Osteoblast (primary cell): ENCODE results near the gene MTHFD2L. TPM values are rescaled to one million over a fixed set of nuclear protein-coding genes. Genes with fewer than 3 reads are reported as not detected.

Experiments used
- DNase-seq: peaks from one replicate; pipeline ENCODE4 v3.0.0; 2011; ENCODE audit warnings: low spot score, mixed read lengths; ENCODE audit not compliant: insufficient read length; ENCODE audit errors: missing footprints
- H2AFZ ChIP-seq: 2 replicates; pipeline ENCODE4 v1.6.0; 2011; ENCODE audit warnings: mild to moderate bottlenecking, low read length
- H3K27ac ChIP-seq: 2 replicates; pipeline ENCODE4 v1.5.1; 2011; ENCODE audit warnings: mild to moderate bottlenecking, low read depth, low read length, moderate library complexity
- H3K27me3 ChIP-seq: 2 replicates; pipeline ENCODE4 v1.6.0; 2012; ENCODE audit warnings: mild to moderate bottlenecking, control low read depth, inconsistent platforms, low read length, moderate library complexity; ENCODE audit not compliant: insufficient read depth
- H3K36me3 ChIP-seq: 2 replicates; pipeline ENCODE4 v1.5.1; 2011; ENCODE audit warnings: mild to moderate bottlenecking, low read length, control low read depth, moderate library complexity; ENCODE audit not compliant: insufficient read depth
- H3K4me1 ChIP-seq: 2 replicates; pipeline ENCODE4 v1.5.1; 2011; ENCODE audit warnings: mild to moderate bottlenecking, low read length, control low read depth, moderate library complexity; ENCODE audit not compliant: insufficient read depth
- H3K4me2 ChIP-seq: 2 replicates; pipeline ENCODE4 v1.6.0; 2011; ENCODE audit warnings: mild to moderate bottlenecking, low read length; ENCODE audit not compliant: insufficient read depth
- H3K4me3 ChIP-seq: fragments of 200-600 bp; sonication (generic); 3 replicates; pipeline ENCODE4 v1.5.1; 2012; ENCODE audit warnings: mild to moderate bottlenecking, low read length, inconsistent platforms; ENCODE audit not compliant: insufficient read depth
- H3K79me2 ChIP-seq: 2 replicates; pipeline ENCODE4 v1.6.0; 2012; ENCODE audit warnings: mild to moderate bottlenecking, low read length, control low read depth, inconsistent platforms; ENCODE audit not compliant: insufficient read depth
- H3K9me3 ChIP-seq: 2 replicates; pipeline ENCODE4 v1.5.1; 2011; ENCODE audit warnings: low read depth, low read length, control low read depth
- H4K20me1 ChIP-seq: 2 replicates; pipeline ENCODE4 v1.6.0; 2012; ENCODE audit warnings: mild to moderate bottlenecking, low read length, control low read depth; ENCODE audit not compliant: insufficient read depth
- total RNA-seq: library from RNA; depleted of rRNA; stranded (reverse); fragments of >200 nt; gene quantifications from 2 replicates; pipeline ENCODE4 v1.2.3, GENCODE V29; 2012
- TF ChIP-seq, protein P1 (sequence below): IDR thresholded peaks from 2 replicates; pipeline ENCODE4 v1.5.1; 2011; ENCODE audit warnings: mild to moderate bottlenecking, low read depth, low read length, moderate library complexity; ENCODE audit errors: extremely low read depth

MTHFD2L gene
- total RNA-seq, 1 donor: 13.0 TPM

DNA sequence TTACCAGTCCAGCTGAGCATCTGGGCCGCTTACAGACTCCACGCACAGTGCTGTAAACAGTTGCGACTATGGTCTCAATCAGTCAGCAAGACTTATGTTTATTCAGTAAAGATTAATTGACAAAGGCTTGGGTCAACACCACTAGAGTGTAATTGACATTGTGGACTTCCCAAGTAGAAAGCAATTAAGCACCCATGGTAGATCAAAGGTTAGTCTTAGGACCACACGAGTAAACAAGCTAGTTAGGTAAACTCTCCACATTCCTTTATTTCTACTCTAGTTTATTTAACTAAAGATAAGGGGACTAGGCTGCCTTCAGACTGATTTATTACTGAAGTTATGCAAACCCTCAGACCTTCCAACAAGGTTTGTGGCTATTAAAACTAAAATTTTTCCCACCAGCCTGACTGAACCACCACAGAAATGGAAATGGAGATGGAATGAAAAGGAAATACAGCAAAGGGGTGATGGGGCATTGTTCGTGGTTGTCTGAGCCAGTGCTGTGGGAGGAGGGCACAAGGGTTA, 44.2 kb downstream of the MTHFD2L start:
- Histone ChIP-seq H3K27me3 (no peaks in the 10 kb centered on the region), H3K4me3 (no peak overlapping the region), H3K36me3 (no peaks in the 10 kb centered on the region), H4K20me1 (no peaks in the 10 kb centered on the region), H3K79me2 (no peaks in the 10 kb centered on the region), H2AFZ (no peak overlapping the region), H3K9me3 (no peaks in the 10 kb centered on the region), H3K4me2 (no peak overlapping the region), H3K4me1 (peaks cover 20% of the 10 kb centered on the region), H3K27ac (no peak overlapping the region)
- TF ChIP-seq, protein P1, sequence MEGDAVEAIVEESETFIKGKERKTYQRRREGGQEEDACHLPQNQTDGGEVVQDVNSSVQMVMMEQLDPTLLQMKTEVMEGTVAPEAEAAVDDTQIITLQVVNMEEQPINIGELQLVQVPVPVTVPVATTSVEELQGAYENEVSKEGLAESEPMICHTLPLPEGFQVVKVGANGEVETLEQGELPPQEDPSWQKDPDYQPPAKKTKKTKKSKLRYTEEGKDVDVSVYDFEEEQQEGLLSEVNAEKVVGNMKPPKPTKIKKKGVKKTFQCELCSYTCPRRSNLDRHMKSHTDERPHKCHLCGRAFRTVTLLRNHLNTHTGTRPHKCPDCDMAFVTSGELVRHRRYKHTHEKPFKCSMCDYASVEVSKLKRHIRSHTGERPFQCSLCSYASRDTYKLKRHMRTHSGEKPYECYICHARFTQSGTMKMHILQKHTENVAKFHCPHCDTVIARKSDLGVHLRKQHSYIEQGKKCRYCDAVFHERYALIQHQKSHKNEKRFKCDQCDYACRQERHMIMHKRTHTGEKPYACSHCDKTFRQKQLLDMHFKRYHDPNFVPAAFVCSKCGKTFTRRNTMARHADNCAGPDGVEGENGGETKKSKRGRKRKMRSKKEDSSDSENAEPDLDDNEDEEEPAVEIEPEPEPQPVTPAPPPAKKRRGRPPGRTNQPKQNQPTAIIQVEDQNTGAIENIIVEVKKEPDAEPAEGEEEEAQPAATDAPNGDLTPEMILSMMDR: no peak
- DNase-seq: no peak

GRCh38 chr4:74203467-74203866, 45.5 kb downstream of the MTHFD2L start:
- Histone ChIP-seq H3K27me3 (no peaks in the 10 kb centered on the region), H2AFZ (no peak overlapping the region), H4K20me1 (no peaks in the 10 kb centered on the region), H3K79me2 (no peaks in the 10 kb centered on the region), H3K27ac (no peak overlapping the region), H3K4me3 (no peak overlapping the region), H3K9me3 (no peaks in the 10 kb centered on the region), H3K4me2 (no peak overlapping the region), H3K36me3 (no peaks in the 10 kb centered on the region), H3K4me1 (peaks cover 31% of the 10 kb centered on the region)
- no peak for DNase-seq
- TF ChIP-seq, protein P1: no peak

- H3K36me3 ChIP-seq: no peaks in the 10 kb centered on the region
- peak overlapping the region; percentile 94 for H3K27ac ChIP-seq
- no peaks in the 10 kb centered on the region for H3K79me2 ChIP-seq
- H3K9me3 ChIP-seq: no peaks in the 10 kb centered on the region
- no peak overlapping the region for H2AFZ ChIP-seq
- no peak for DNase-seq
- peaks cover 31% of the 10 kb centered on the region for H3K4me1 ChIP-seq
- H4K20me1 ChIP-seq: no peaks in the 10 kb centered on the region
- no peak overlapping the region for H3K4me2 ChIP-seq
- TF ChIP-seq, protein P1: no peak
- no peaks in the 10 kb centered on the region for H3K27me3 ChIP-seq
- H3K4me3 ChIP-seq: no peak overlapping the region
These were observed 47.1 kb downstream of the MTHFD2L start for GRCh38 chr4:74205046-74205445.

DNA sequence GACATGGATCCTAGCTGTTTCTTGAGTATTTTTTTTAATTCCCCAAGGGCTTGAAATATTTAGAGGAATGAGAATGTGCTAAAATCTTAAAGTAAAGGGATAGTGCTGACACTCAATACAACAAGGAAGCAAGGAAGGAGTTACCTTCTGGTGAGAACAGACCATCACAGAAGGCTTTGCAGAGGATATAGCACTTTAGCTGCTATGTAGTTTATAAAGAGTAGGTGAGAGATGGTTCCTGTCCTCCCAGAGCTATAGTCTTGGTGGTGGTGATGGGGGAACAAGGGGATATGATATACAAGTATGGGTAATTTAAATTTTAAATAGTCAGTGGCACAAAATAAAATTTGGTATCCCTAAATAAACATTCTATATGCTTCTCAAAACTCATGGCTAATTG, 47.6 kb downstream of the MTHFD2L start:
- Histone ChIP-seq H3K9me3 (no peaks in the 10 kb centered on the region), H3K36me3 (no peaks in the 10 kb centered on the region), H3K79me2 (no peaks in the 10 kb centered on the region), H3K27ac (peak overlapping the region; percentile 94), H3K4me3 (no peak overlapping the region), H2AFZ (no peak overlapping the region), H3K4me2 (peak overlapping the region; percentile 80), H3K27me3 (no peaks in the 10 kb centered on the region), H4K20me1 (no peaks in the 10 kb centered on the region), H3K4me1 (peaks cover 31% of the 10 kb centered on the region)
- DNase-seq: no peak
- TF ChIP-seq, protein P1: no peak
